G401 (cell line): ENCODE results near the gene CTDNEP1. TPM values are rescaled to one million over a fixed set of nuclear protein-coding genes. Genes with fewer than 3 reads are reported as not detected.
"Not testable (repeated sequence)": the region's sequence is repeated elsewhere in the genome, so short reads cannot be mapped to it uniquely, and the experiment has no call there.

ENCODE experiments used
- DNase-seq: peaks from one replicate; pipeline ENCODE4 v3.0.0-alpha.2; 2015; ENCODE audit warnings: low spot score
- in situ Hi-C: cut with HindIII; loops from 2 replicates; pipeline ENCODE4 v1.10.0; 2016; ENCODE audit warnings: low sequenced_read_pairs, mixed read lengths
- total RNA-seq: library from RNA; depleted of rRNA; stranded (reverse); fragments of >200 nt; shearing (Covaris generic); gene quantifications from 2 replicates; pipeline ENCODE4 v1.2.3, GENCODE V29; 2014

Gene CTDNEP1
- total RNA-seq, 1 experiment from 2014 or later, result 26.8 TPM

GRCh38 chr17:7250695-7251627 lies 573 bp downstream of the CTDNEP1 start:
- in situ Hi-C loops, result no loop called here
- no peak for DNase-seq

GRCh38 chr17:7249830-7250229 lies 1.7 kb downstream of the CTDNEP1 start:
- in situ Hi-C loops, result no loop called here
- DNase-seq, result no peak

- in situ Hi-C loops, result no loop called here
- DNase-seq, result no peak
Observed at GRCh38 chr17:7249214-7249613, 2.3 kb downstream of the CTDNEP1 start.

- in situ Hi-C loops, result no loop called here
- no peak for DNase-seq
Observed at GRCh38 chr17:7248796-7249195, 2.7 kb downstream of the CTDNEP1 start.

GRCh38 chr17:7246779-7247178 lies 4.8 kb downstream of the CTDNEP1 start:
- in situ Hi-C loops, result no loop called here
- DNase-seq, result no peak

GRCh38 chr17:7243838-7244237 lies 7.7 kb downstream of the CTDNEP1 start:
- DNase-seq, in situ Hi-C loops: not testable (repeated sequence)

- in situ Hi-C loops, result no loop called here
- DNase-seq, result no peak
Observed at GRCh38 chr17:7243453-7243729, 8.1 kb downstream of the CTDNEP1 start.

GRCh38 chr17:7242717-7243452 lies 8.6 kb downstream of the CTDNEP1 start:
- peak; percentile 93 for DNase-seq
- in situ Hi-C loops, result no loop called here

GRCh38 chr17:7241783-7242716 lies 9.5 kb downstream of the CTDNEP1 start, which contains the start of gene GABARAP:
Gene GABARAP, minus strand, starts transcription at chr17:7242449. Its CDS starts 119 bp downstream, at chr17:7242330.
- in situ Hi-C loops, result no loop called here
- DNase-seq, result peak; percentile 97

- DNase-seq, result no peak
- in situ Hi-C loops, result no loop called here
Observed at GRCh38 chr17:7241090-7241733, 10.3 kb downstream of the CTDNEP1 start.

- no peak for DNase-seq
- in situ Hi-C loops, result no loop called here
Observed at GRCh38 chr17:7240375-7240774, 11.2 kb downstream of the CTDNEP1 start.

- DNase-seq, result peak; percentile 100
- in situ Hi-C loops, result no loop called here
Observed at GRCh38 chr17:7239091-7240027, 12.2 kb downstream of the CTDNEP1 start, which contains the start of gene PHF23. Gene PHF23, minus strand, starts transcription at chr17:7239457. Its CDS starts 178 bp downstream, at chr17:7239279.

- in situ Hi-C loops, result no loop called here
- peak; percentile 16 for DNase-seq
Observed at GRCh38 chr17:7238420-7239090, 13.0 kb downstream of the CTDNEP1 start.

GRCh38 chr17:7237761-7238419 lies 13.6 kb downstream of the CTDNEP1 start:
- peak; percentile 55 for DNase-seq
- in situ Hi-C loops, result no loop called here

GRCh38 chr17:7237266-7237760 lies 14.2 kb downstream of the CTDNEP1 start:
- in situ Hi-C loops, result no loop called here
- no peak for DNase-seq

- DNase-seq, result no peak
- in situ Hi-C loops, result no loop called here
Observed at GRCh38 chr17:7236808-7237207, 14.7 kb downstream of the CTDNEP1 start.
